ENCODE results near the gene ATAD3C.
A peak's percentile ranks its signal among the peaks of the same experiment; 100 is the strongest.

ATAD3C gene

DNA sequence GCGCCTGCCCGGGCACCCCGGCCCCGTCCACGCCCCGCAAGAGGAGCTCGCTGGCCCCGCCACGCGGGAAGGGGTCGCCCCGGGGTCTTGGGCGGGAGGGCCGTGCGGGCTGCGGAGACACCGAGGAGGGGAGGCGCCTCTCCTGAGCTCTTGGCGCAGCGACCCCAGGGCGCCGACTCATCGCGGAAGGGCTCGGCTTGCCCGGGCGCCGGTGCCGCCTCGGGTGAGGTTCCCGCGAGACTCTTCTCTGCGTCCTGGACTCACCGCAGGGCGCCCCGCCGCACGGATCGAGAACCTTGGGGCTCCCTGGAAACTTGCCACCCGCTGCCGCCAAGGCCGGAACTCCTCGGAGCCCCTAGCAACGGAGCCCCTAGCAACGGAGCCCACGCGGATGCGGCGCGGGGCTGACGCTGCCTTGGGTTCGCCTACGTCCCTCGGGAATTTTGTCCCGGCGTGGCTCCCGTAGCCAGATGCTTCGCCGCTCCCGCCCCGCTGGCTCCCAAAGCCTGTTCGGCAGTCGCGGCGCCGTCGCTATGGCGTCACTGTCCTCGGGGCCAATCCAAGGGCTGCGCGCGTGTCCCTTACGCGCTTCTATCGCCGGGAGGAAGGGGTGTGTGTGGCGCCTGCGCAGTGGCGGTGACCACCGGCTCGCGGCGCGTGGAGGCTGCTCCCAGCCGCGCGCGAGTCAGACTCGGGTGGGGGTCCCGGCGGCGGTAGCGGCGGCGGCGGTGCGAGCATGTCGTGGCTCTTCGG, 62.2 kb downstream of the ATAD3C start, which contains the start of gene ATAD3A (continued):
- TF ChIP-seq, protein P1, sequence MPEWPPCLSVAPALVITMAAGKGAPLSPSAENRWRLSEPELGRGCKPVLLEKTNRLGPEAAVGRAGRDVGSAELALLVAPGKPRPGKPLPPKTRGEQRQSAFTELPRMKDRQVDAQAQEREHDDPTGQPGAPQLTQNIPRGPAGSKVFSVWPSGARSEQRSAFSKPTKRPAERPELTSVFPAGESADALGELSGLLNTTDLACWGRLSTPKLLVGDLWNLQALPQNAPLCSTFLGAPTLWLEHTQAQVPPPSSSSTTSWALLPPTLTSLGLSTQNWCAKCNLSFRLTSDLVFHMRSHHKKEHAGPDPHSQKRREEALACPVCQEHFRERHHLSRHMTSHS (tag by site-specific recombination; IDR thresholded peaks at IDR 0.05) = no peak
- 0 out of 2 replicates have a peak, but pooled peaks have one; percentile 43 for TF ChIP-seq ZNF677 (tag by site-specific recombination; IDR thresholded peaks at IDR 0.05)
- TF ChIP-seq SCRT2 (tag by site-specific recombination; IDR thresholded peaks at IDR 0.05) = peak; percentile 57; the same call in 1 of the 2 replicates
- TF ChIP-seq KLF8 (tag by site-specific recombination; IDR thresholded peaks at IDR 0.05) = peak; percentile 98
- peak; percentile 93 for TF ChIP-seq PRDM4 (tag by site-specific recombination; IDR thresholded peaks at IDR 0.05)
- TF ChIP-seq SP2 (tag by site-specific recombination; IDR thresholded peaks at IDR 0.05) = peak; percentile 90
- peak; percentile 64; the same call in 1 of the 2 replicates for TF ChIP-seq CTCF (tag by site-specific recombination; IDR thresholded peaks at IDR 0.05)
- peak; percentile 17; the same call in 1 of the 2 replicates for TF ChIP-seq BCL11B (tag by site-specific recombination; IDR thresholded peaks at IDR 0.05; ENCODE audit: low read depth)
- no peak for TF ChIP-seq ZNF785 (tag by site-specific recombination; IDR thresholded peaks at IDR 0.05)
- peak; percentile 85 for TF ChIP-seq ZBTB20 (tag by site-specific recombination; IDR thresholded peaks at IDR 0.05)
- no peak for TF ChIP-seq ZNF48 (tag by site-specific recombination; IDR thresholded peaks at IDR 0.05)
- peak; percentile 96 for TF ChIP-seq ZBTB8A (tag by site-specific recombination; IDR thresholded peaks at IDR 0.05)
- peak; percentile 99 for TF ChIP-seq ZNF501 (tag by site-specific recombination; IDR thresholded peaks at IDR 0.05)
- TF ChIP-seq ZNF37A (tag by site-specific recombination; IDR thresholded peaks at IDR 0.05) = no peak
- TF ChIP-seq, protein P2, sequence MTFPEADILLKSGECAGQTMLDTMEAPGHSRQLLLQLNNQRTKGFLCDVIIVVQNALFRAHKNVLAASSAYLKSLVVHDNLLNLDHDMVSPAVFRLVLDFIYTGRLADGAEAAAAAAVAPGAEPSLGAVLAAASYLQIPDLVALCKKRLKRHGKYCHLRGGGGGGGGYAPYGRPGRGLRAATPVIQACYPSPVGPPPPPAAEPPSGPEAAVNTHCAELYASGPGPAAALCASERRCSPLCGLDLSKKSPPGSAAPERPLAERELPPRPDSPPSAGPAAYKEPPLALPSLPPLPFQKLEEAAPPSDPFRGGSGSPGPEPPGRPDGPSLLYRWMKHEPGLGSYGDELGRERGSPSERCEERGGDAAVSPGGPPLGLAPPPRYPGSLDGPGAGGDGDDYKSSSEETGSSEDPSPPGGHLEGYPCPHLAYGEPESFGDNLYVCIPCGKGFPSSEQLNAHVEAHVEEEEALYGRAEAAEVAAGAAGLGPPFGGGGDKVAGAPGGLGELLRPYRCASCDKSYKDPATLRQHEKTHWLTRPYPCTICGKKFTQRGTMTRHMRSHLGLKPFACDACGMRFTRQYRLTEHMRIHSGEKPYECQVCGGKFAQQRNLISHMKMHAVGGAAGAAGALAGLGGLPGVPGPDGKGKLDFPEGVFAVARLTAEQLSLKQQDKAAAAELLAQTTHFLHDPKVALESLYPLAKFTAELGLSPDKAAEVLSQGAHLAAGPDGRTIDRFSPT (tag by site-specific recombination; IDR thresholded peaks at IDR 0.05) = peak; percentile 84
- TF ChIP-seq, protein P3, sequence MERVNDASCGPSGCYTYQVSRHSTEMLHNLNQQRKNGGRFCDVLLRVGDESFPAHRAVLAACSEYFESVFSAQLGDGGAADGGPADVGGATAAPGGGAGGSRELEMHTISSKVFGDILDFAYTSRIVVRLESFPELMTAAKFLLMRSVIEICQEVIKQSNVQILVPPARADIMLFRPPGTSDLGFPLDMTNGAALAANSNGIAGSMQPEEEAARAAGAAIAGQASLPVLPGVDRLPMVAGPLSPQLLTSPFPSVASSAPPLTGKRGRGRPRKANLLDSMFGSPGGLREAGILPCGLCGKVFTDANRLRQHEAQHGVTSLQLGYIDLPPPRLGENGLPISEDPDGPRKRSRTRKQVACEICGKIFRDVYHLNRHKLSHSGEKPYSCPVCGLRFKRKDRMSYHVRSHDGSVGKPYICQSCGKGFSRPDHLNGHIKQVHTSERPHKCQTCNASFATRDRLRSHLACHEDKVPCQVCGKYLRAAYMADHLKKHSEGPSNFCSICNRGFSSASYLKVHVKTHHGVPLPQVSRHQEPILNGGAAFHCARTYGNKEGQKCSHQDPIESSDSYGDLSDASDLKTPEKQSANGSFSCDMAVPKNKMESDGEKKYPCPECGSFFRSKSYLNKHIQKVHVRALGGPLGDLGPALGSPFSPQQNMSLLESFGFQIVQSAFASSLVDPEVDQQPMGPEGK (tag by site-specific recombination; IDR thresholded peaks at IDR 0.05) = peak; percentile 82
- TF ChIP-seq YY1 (tag by site-specific recombination; IDR thresholded peaks at IDR 0.05) = peak; percentile 39
- TF ChIP-seq ZBTB7A (tag by site-specific recombination; IDR thresholded peaks at IDR 0.05; ENCODE audit: low read depth) = peak; percentile 98
- TF ChIP-seq YY2 (tag by site-specific recombination; IDR thresholded peaks at IDR 0.05) = peak; percentile 41
- TF ChIP-seq ZNF175 (tag by site-specific recombination; IDR thresholded peaks at IDR 0.05) = no peak
- peak; percentile 89; the same call in 1 of the 2 replicates for TF ChIP-seq ZNF394 (tag by site-specific recombination; IDR thresholded peaks at IDR 0.05; ENCODE audit: borderline replicate concordance)
- 0 out of 2 replicates have a peak, but pooled peaks have one; percentile 45 for TF ChIP-seq TRIM28 (IDR thresholded peaks at IDR 0.05; ENCODE audit: borderline replicate concordance, low read length)
- peak; percentile 8; the same call in 1 of the 2 replicates for TF ChIP-seq ZNF596 (tag by site-specific recombination; IDR thresholded peaks at IDR 0.05)
- TF ChIP-seq, protein P4, sequence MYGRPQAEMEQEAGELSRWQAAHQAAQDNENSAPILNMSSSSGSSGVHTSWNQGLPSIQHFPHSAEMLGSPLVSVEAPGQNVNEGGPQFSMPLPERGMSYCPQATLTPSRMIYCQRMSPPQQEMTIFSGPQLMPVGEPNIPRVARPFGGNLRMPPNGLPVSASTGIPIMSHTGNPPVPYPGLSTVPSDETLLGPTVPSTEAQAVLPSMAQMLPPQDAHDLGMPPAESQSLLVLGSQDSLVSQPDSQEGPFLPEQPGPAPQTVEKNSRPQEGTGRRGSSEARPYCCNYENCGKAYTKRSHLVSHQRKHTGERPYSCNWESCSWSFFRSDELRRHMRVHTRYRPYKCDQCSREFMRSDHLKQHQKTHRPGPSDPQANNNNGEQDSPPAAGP (tag by site-specific recombination; IDR thresholded peaks at IDR 0.05) = peak; percentile 96
- TF ChIP-seq, protein P5, sequence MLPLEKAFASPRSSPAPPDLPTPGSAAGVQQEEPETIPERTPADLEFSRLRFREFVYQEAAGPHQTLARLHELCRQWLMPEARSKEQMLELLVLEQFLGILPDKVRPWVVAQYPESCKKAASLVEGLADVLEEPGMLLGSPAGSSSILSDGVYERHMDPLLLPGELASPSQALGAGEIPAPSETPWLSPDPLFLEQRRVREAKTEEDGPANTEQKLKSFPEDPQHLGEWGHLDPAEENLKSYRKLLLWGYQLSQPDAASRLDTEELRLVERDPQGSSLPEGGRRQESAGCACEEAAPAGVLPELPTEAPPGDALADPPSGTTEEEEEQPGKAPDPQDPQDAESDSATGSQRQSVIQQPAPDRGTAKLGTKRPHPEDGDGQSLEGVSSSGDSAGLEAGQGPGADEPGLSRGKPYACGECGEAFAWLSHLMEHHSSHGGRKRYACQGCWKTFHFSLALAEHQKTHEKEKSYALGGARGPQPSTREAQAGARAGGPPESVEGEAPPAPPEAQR (tag by site-specific recombination; IDR thresholded peaks at IDR 0.05) = 0 out of 2 replicates have a peak, but pooled peaks have one; percentile 31
- TF ChIP-seq ZNF184 (tag by site-specific recombination; IDR thresholded peaks at IDR 0.05) = no peak
- peak; percentile 88 for TF ChIP-seq KLF7 (tag by site-specific recombination; IDR thresholded peaks at IDR 0.05; ENCODE audit: borderline replicate concordance)

All from HEK293 (cell line).